ENCODE results near the gene DDX17. TPM values are rescaled to one million over a fixed set of nuclear protein-coding genes. Genes with fewer than 3 reads are reported as not detected.

Gene DDX17
- total and polyA plus RNA-seq, 2 donors (not counting 1 experiment from before 2014, with no cell fraction given) = 325 to 362 TPM

DNA sequence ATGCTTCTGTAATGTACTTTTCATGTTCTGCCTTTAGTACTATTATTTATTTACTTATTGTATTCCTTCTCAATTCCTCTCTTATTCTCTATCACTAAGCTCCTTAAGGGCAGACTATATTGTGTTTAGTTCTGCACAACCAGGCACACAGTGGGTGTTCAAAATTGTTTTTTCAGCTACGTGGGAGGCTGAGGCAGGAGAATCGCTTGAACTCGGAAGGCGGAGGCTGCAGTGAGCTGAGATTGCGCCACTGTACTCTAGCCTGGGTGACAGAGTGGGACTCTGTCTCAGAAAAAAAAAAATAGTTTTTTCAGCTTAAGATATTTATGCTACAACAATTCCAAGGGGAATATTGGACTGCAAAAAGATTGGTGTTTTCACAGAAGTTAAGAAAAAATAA is 17.4 kb upstream of the DDX17 start:
- H3K27ac ChIP-seq (ENCODE audit: insufficient read depth, low read length) = no peak overlapping the region
- TF ChIP-seq EZH2 (IDR thresholded peaks at IDR 0.05; ENCODE audit: low read length, missing control alignments) = no peak
- TF ChIP-seq, protein P1, sequence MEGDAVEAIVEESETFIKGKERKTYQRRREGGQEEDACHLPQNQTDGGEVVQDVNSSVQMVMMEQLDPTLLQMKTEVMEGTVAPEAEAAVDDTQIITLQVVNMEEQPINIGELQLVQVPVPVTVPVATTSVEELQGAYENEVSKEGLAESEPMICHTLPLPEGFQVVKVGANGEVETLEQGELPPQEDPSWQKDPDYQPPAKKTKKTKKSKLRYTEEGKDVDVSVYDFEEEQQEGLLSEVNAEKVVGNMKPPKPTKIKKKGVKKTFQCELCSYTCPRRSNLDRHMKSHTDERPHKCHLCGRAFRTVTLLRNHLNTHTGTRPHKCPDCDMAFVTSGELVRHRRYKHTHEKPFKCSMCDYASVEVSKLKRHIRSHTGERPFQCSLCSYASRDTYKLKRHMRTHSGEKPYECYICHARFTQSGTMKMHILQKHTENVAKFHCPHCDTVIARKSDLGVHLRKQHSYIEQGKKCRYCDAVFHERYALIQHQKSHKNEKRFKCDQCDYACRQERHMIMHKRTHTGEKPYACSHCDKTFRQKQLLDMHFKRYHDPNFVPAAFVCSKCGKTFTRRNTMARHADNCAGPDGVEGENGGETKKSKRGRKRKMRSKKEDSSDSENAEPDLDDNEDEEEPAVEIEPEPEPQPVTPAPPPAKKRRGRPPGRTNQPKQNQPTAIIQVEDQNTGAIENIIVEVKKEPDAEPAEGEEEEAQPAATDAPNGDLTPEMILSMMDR (conservative IDR thresholded peaks at IDR 0.05 in 1 of 2, IDR thresholded peaks at IDR 0.05 in 1 of 2; ENCODE audit: low read depth in 1 of 2, low read length in 2 of 2) = no peak
- no peaks in the 10 kb centered on the region for H3K4me1 ChIP-seq (ENCODE audit: control insufficient read depth, extremely low read depth, insufficient read depth, low read length)
- H3K4me3 ChIP-seq (replicated peaks in 1 of 4; ENCODE audit: control extremely low read depth in 1 of 4, insufficient read depth in 1 of 4, low read depth in 3 of 4, low read length in 4 of 4) = no peak overlapping the region
- no peaks in the 10 kb centered on the region for H4K20me1 ChIP-seq (ENCODE audit: control insufficient read depth, extremely low read depth, insufficient read depth, low read length)
- no peaks in the 10 kb centered on the region for H3K27me3 ChIP-seq (ENCODE audit: control insufficient read depth, insufficient read depth, low read length)
- H3K36me3 ChIP-seq (ENCODE audit: control insufficient read depth, insufficient read depth, low read length) = no peaks in the 10 kb centered on the region
- no peak for DNase-seq (ENCODE audit: low read depth in 2 of 2)
- no peak overlapping the region for H2AFZ ChIP-seq (ENCODE audit: low read length)
- no peaks in the 10 kb centered on the region for H3K9me3 ChIP-seq (ENCODE audit: control insufficient read depth, insufficient read depth, low read depth, low read length)
- H3K79me2 ChIP-seq (ENCODE audit: control insufficient read depth, insufficient read depth, low read length) = no peaks in the 10 kb centered on the region
- no peak overlapping the region for H3K4me2 ChIP-seq (ENCODE audit: extremely low read depth, insufficient read depth, low read length)
- H3K9ac ChIP-seq (ENCODE audit: insufficient read depth, low read length) = no peak overlapping the region

DNA sequence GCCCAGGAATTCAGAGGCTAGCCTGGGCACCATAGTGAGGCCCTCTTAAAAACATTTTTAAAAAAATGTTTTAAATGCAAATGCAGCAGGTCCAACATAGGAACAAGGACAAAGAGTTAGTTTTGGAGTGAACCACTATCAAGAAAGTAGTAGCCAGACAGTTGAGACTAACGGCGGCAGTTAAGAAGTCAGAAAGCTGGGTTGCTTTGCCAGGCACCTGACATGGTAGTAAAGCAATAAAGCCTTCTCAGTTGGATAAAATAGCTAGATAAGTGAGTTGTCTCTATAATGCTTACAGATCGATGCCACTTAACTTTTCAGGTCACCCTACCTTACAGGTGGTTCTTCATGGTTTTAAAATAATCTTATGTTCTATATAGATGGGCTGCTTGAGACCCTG is 16.9 kb upstream of the DDX17 start:
- Histone ChIP-seq H3K4me3 (replicated peaks in 1 of 4; ENCODE audit: control extremely low read depth in 1 of 4, insufficient read depth in 1 of 4, low read depth in 3 of 4, low read length in 4 of 4) (no peak overlapping the region), H3K79me2 (ENCODE audit: control insufficient read depth, insufficient read depth, low read length) (no peaks in the 10 kb centered on the region), H3K4me2 (ENCODE audit: extremely low read depth, insufficient read depth, low read length) (no peak overlapping the region), H3K9me3 (ENCODE audit: control insufficient read depth, insufficient read depth, low read depth, low read length) (no peaks in the 10 kb centered on the region), H3K27me3 (ENCODE audit: control insufficient read depth, insufficient read depth, low read length) (no peaks in the 10 kb centered on the region), H3K36me3 (ENCODE audit: control insufficient read depth, insufficient read depth, low read length) (no peaks in the 10 kb centered on the region), H3K4me1 (ENCODE audit: control insufficient read depth, extremely low read depth, insufficient read depth, low read length) (no peaks in the 10 kb centered on the region), H3K27ac (ENCODE audit: insufficient read depth, low read length) (no peak overlapping the region), H3K9ac (ENCODE audit: insufficient read depth, low read length) (no peak overlapping the region), H4K20me1 (ENCODE audit: control insufficient read depth, extremely low read depth, insufficient read depth, low read length) (no peaks in the 10 kb centered on the region), H2AFZ (ENCODE audit: low read length) (no peak overlapping the region)
- DNase-seq (ENCODE audit: low read depth in 2 of 2) = no peak
- TF ChIP-seq EZH2 (IDR thresholded peaks at IDR 0.05; ENCODE audit: low read length, missing control alignments) = no peak
- TF ChIP-seq, protein P1 (conservative IDR thresholded peaks at IDR 0.05 in 1 of 2, IDR thresholded peaks at IDR 0.05 in 1 of 2; ENCODE audit: low read depth in 1 of 2, low read length in 2 of 2) = no peak

DNA sequence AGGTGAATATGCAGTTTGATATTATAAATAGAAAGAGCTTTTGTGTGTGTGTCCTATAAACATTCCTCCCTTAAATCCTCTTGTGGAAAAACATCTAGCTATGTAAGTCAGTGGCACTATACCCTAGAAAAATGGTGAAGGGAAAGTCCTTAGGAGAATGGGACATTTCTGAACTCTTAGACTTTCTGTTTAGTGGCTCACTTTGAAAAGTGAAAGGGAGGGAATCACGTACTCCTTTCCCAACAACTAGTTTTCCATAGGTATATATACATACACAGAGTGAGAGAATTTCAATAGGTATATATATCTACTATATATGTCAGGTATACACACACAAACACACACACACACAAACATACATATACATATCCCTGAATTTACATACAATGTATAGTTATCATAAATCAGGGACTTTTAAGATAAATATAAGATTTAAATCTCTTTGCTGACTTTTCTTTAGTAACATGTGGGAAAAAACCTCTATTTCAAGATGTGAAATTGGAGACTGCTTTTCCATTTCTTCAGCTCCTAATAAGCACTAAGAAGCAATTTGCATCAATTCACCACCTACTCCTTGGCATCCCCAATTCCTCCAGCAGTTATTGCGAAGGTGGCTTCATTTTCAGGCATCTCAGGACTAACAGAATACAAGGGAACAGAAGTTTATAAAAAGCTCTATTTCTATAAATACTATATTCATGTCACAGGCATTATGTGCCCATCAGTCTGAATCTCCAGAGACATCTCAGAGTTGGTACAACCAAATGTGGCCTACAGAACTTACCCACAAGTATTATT is 13.5 kb upstream of the DDX17 start:
- Histone ChIP-seq H2AFZ (ENCODE audit: low read length) (no peak overlapping the region), H3K9ac (ENCODE audit: insufficient read depth, low read length) (no peak overlapping the region), H3K36me3 (ENCODE audit: control insufficient read depth, insufficient read depth, low read length) (no peaks in the 10 kb centered on the region), H3K4me3 (replicated peaks in 1 of 4; ENCODE audit: control extremely low read depth in 1 of 4, insufficient read depth in 1 of 4, low read depth in 3 of 4, low read length in 4 of 4) (no peak overlapping the region), H3K27me3 (ENCODE audit: control insufficient read depth, insufficient read depth, low read length) (no peaks in the 10 kb centered on the region), H3K4me2 (ENCODE audit: extremely low read depth, insufficient read depth, low read length) (no peak overlapping the region), H3K27ac (ENCODE audit: insufficient read depth, low read length) (no peak overlapping the region), H4K20me1 (ENCODE audit: control insufficient read depth, extremely low read depth, insufficient read depth, low read length) (no peaks in the 10 kb centered on the region), H3K9me3 (ENCODE audit: control insufficient read depth, insufficient read depth, low read depth, low read length) (no peaks in the 10 kb centered on the region), H3K79me2 (ENCODE audit: control insufficient read depth, insufficient read depth, low read length) (no peaks in the 10 kb centered on the region), H3K4me1 (ENCODE audit: control insufficient read depth, extremely low read depth, insufficient read depth, low read length) (no peaks in the 10 kb centered on the region)
- TF ChIP-seq EZH2 (IDR thresholded peaks at IDR 0.05; ENCODE audit: low read length, missing control alignments) = no peak
- TF ChIP-seq, protein P1 (conservative IDR thresholded peaks at IDR 0.05 in 1 of 2, IDR thresholded peaks at IDR 0.05 in 1 of 2; ENCODE audit: low read depth in 1 of 2, low read length in 2 of 2) = no peak
- no peak for DNase-seq (ENCODE audit: low read depth in 2 of 2)
